Measurements from ENCODE around the gene COL8A1.
"Not testable (repeated sequence)": the region's sequence is repeated elsewhere in the genome, so short reads cannot be mapped to it uniquely, and the experiment has no call there.

COL8A1 gene

DNA sequence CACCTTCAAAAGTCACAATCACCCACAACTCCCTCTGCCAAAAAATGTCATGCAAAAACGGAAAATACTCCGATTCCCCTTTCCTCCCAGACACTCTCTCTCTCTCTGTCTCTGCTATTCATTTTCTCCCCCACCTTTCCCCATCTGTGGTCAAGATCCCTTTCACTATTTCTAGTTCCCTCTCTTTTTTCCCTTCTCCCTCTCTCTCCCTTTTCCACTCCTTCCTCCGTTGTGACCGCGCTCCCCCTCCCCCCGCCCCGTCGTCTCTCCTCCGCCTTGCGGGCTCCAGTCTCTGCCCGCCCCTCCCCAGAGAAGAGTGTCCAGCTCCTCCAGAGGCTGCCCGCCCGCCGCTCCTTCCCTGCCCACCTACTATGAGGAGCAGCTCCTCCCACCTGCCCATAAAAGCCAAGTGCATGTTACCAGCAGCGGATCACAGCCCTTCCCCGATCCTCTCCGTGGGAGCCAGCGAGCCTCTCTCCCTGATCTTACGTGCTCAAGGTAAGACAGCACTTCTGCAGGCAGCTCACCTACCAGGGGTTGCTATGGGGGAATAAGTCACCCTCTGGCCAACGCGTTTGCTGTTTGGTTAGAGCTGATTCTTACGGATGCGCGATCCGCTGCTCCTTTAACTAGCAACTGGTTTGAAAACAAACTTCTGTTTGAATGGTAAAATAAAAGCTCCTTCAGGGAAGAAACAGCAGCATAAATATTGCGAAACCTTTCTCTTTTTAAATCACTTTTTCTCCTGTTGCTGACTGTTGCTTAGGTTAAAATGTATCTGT, at the start of gene COL8A1:
TSS of gene COL8A1 (plus strand) at position 428 of the 782 bp plus-strand sequence. CDS start 152,089 bp downstream, outside the sequence.
- DNase-seq (ENCODE audit: low read depth in 2 of 2) = no peak

DNA sequence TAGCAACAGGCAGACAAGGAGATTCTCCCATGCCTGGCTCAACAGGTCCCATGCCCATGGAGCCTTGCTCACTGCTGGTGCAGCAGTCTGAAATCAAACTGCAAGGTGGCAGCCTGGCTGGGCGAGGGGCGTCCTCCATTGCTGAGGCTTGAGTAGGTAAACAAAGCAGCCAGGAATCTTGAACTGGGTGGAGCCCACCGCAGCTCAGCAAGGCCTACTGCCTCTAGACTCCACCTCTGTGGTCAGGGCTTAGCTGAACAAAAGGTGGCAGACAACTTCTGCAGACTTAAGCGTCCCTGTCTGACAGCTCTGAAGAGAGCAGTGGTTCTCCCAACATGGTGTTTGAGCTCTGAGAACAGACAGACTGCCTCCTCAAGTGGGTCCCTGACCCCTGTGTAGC, 49.2 kb upstream of the COL8A1 start:
- DNase-seq (ENCODE audit: low read depth in 2 of 2) = not testable (repeated sequence)

DNA sequence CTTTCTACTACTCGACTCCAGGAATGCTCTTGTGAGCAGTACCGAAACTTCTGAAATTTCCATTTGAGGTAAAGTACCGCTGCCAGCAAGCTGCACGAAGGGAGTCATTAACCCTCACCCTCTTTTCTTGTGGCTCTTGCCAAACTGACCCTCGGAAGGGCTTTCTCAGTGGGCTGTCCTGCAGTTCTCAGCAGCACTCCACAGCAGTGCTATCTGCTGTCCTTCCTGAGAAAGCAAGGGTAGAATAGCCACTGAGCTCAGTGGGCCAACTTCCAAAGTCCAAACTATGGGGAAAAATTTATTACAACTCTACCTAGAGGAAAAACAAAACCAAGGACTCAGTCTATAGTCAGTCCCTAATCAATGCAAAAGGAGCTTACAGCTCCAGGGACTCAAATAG, 38.5 kb upstream of the COL8A1 start:
- DNase-seq (ENCODE audit: low read depth in 2 of 2) = no peak

DNA sequence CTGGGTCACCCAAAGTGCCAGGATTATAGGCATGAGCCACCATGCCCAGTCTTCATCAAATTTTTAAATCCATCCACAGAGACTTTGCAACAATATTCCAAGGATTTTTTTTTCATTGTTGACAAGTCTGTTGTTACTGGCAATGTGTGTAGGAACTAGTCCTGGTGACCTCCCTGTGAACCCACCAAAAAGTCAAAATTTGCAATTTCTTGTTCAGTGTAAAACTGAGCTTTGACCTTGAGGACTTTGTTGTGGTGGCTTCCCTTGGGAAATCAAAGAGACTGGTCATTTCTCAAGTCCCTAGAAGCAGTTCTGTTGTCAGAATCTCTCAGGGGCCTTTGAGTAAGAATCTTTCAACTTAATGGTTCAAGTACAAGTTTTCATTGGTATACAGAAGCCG, 36.9 kb upstream of the COL8A1 start:
- DNase-seq (ENCODE audit: low read depth in 2 of 2) = no peak

DNA sequence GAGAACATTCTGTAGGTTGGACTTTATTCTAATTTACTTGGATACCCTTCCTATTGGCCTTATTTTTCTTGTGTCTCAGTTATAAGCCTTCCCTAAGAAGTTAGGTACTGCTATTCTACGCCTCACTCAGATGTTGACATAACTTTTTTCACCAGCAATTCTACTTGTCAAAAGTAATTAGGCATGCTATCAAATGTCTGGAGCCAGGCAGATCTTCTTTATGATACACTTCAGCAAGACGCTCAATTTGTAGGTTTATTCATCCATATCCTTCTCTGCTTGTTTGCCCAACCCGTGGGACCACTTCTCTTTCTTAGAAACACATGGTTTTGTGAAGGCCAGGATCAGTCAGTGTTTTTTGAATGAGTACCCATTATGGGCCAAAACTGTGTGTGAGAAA, 36.2 kb upstream of the COL8A1 start:
- DNase-seq (ENCODE audit: low read depth in 2 of 2) = no peak

DNA sequence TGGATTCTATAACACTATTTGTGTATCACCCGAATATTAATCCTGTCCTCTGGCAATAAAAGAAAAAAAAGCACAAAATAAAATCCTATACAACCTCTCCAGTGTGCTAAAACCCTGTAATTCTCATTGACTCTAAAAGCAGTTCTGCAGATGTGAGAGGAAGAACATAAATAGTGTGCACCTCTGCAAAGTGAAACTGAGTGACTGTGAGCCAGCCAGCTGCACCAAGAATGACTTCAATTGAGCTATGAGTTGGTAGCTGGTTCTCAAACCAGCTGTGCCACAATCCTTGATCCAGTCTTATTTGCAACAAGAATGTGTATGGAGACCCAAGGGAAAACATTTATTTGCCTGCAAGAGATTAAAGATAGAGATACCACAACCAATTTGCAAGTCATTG, 31.2 kb upstream of the COL8A1 start:
- DNase-seq (ENCODE audit: low read depth in 2 of 2) = no peak

DNA sequence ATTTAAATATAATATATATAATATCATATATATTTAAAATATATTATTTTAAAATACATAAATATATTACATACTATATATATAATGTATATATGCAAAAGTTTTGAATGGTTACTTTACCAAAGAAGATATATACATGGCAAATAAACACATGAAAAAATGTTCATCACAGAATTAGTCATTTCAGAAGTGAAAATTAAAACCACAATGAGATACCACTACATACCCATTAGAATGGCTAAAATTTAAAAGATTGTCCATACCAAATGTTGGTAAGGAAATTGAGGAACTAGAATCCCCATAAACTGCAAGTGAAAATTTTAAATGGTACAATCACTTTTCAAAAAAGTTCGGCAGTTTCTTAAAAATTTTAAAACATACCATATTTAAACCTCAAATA, 23.6 kb upstream of the COL8A1 start:
- DNase-seq (ENCODE audit: low read depth in 2 of 2) = no peak

DNA sequence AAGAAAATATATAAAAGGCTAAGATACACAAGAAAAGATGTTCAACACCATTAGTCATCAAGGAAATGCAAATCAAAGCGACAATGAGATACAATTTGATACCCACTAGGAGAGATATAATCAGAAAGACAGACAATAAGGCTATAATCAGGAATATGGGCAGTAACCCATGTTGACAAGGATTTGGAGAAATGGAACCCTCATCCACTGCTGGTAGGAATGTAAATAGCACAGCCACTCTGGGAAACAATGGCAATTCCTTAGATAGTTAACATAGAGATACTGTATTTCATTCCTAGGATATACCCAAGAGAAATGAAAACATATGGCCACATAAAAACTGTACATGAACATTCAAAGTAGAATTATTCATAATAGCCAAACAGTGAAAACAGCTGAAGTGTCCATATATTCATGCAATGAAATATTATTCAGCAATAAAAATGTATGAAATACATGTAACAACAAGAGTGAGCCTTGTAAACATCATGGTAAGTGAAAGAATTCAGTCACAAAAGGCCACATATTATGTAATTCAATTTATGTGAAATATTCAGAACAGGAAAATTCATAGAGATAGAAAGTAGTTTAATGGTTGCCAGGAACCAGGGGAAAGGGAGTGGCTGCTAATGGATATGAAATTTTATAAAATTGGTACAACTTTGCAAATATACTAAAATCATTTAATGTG, 18.2 kb upstream of the COL8A1 start:
- no peak for DNase-seq (ENCODE audit: low read depth in 2 of 2)

DNA sequence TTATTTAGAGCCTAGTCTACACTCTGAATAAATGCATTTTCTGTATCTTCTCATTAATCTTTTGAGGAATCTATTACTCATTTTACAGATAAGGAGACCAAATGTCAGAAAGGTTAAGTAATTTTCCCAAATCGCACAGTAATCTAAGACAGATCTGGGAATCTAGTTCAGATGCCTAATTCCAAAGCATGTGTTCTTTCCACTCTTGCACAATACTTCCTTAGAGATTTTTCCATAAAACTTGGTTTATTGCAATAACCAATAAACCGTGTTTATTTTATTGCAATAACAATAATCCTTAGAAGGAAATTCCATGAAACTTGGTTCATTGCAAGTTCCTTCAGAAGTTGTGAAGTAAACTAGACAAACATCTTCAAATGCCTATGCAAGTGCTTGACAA, 17.4 kb upstream of the COL8A1 start:
- no peak for DNase-seq (ENCODE audit: low read depth in 2 of 2)

DNA sequence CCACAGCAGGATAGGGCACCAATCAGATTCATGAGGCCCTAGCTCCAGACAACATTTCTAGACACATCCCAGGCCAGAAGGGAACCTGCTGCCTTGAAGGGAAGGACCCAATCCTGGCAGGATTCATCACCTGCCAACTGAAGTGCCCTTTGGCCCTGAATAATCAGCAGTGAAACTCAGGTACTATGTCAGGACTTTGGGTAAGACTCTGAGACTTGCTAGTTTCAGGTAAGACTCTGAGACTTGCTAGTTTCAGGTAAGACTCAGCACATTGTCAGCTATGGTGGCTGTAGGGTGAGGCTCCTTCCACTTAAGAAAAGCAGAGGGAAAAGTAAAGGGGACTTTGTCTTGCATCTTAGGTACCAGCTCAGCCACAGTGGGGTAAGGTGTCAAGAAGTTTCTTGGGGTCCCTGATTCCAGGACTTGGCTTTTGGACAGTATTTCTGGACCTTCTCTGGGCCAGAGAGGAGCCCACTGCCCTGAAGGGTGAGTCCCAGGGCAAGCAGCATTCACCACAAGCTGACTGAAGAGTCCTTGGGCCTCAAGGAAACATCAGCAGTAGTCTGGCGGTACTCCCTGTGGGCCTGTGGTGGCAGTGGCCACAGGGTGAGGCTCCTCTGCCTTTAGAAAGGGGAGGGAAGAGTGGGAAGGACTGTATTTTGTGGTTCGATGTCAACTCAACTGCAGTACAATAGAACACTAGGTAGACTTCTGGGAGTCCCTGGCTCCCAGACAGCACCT, 13.7 kb upstream of the COL8A1 start:
- DNase-seq (ENCODE audit: low read depth in 2 of 2) = no peak

DNA sequence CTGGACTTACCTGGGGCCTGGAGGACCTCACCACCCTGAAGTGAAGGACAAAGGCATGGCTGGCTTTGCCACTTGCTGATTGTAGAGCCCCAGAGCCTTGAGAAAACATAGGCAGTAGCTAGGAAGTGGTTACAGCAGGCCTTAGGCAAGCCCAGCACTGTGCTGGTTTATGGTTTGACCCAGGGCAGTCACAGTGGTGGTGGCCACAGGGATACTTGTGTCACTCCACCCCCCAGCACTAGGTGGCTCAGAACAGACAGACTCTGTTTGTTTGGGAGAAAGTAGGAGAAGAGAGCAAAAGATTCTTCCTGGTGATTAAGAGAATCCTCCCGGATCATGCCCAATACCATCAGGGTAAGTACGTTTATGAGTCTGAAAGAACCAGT, 13.2 kb upstream of the COL8A1 start:
- DNase-seq (ENCODE audit: low read depth in 2 of 2) = no peak

DNA sequence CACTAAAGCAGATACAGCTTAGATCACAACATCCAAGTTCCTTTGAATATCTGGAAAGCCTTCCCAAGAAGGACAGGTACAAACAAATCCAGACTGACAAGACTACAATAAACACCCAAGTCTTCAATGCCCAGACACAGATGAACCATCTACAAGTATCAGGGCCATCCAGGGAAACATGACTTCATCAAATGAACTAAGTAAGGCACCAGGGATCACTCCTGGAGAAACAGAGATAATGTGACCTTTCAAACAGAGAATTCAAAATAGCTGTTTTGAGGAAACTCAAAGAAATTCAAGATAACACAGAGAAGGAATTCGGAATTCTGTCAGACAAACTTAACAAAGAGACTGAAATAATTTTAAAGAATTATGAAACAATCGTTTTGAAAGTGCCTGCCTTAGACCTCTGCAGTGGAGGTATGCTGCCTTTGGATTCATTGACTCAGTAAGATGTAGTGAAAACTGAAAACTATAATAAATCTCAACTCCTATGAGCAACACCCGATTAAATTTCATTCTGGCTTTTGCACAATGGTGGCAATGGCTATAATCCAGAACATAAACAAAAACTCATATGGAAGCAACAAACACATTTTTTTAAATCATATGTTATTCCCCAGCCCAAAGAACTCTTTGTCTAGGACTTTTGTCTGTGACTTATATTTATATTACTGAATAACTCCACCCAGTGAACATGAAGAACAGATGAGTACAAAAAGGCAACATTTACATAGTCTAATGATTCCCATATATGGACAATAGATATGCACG, 12.6 kb upstream of the COL8A1 start:
- no peak for DNase-seq (ENCODE audit: low read depth in 2 of 2)

DNA sequence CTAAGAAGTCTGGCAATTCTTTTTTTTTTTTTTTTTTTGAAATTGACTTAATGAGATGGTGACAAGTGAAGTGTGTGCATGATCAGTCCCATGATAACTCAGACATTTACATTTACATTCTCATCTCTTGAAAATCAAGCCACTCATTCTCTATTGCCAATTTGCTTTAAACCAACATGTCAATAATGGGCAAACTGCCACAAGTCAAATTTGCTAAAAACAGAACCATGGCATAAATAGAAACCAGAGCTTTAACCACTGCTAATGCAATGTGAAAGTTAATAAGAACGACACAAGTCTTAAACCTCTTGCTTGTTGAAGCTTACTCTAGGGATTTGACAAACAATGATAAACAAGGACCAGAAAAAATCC, 12.0 kb upstream of the COL8A1 start:
- no peak for DNase-seq (ENCODE audit: low read depth in 2 of 2)

DNA sequence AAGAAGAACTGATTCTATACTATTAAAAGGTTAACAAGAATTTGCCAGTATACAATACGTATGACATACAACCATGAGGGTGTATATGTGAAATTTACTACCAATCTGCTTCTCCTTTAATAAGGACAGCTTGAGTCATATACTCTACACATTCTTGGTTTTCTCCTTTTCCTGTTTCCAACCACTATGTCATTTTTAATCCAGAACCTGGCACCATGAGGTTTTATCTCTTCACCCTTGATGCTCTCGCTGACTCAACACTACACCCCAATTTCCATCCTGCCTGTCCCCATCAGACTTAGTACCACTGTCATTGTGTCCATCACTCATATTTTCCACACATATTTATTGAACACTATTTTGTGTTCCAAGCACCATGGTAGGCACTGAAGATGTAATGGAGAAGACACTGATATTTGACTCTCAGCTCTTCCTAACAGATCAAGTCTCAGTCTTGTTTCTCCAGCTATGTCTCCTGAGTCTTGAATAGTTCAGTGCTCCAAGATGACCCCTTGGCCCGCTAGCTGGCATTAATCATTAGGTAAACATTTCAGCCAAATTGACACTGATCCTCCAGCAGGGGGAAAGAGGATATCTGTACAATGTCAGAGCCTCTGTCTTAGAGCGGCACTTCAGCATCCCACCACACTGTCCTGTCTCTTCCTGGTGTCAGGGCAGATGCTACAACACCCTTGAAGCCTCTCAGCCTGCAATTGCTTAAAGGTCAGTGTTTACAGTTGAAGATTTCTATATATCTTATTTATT, 11.2 kb upstream of the COL8A1 start:
- DNase-seq (ENCODE audit: low read depth in 2 of 2) = no peak

DNA sequence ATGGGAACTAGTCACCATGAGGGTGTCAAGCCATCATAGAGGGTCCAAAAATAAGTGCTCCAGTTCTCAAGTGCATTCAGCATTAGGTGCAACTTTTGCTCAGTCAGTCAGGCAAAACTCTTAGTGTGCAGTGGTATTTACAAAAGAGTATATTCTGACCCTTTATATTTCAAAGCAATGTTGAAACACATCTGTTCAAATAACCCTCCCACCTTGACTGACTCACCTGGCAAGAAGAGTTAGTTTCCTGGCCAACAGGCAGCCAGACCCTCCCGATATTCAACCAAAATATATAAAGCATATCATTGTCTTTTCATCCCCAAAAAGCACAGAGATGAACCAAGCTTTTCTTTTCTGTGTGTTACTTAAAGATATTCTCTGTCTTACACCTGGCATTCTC, 7.6 kb upstream of the COL8A1 start:
- no peak for DNase-seq (ENCODE audit: low read depth in 2 of 2)

DNA sequence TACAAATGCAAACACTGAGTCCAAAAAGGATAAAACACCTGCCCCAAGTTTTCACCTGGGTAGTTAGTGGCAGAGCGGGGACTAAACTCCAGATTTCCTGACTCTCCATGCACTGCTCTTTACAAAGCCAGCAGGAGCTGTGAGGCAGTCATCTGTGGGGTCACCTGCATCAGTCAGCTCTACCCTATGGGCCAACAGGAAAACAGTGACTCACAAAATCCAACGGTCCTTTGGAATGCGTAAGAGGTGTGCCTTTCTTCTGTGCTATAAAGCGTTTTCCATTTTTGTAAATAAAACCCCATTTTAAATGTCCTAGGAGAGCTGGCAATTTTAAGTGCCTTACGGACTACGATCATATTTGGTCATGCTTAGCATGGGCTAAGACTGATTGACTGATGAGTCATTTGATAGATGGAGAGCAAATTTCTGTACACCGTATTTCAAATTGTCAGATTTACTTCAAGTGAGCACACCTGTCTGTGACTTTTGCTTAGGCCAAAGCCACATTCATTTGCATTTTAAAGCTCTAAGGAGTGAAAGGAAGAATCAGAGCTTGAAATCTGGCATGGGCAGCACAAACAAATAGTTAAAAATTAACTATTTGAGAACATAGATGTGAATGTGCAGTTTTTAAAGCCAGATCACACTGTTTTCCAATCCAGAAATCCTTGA, 4.4 kb upstream of the COL8A1 start:
- no peak for DNase-seq (ENCODE audit: low read depth in 2 of 2)

DNA sequence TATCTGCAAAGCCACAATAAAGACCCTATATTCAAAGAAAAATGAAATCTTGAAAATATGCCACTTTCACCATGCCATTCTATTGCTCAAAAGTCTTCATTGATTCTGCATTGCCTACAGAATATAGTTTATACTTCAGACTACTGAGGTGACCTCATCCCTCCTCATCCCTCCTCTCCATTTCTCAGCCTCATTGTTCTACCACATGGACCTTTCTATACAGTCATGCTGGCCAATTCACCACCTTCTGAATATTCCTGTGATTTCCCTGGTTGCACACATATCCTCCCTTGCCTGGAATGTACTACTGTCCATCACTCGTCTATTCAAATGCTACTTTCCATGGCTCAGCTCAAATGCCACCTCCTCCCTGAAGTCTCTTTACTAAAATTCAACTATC, 3.5 kb upstream of the COL8A1 start:
- no peak for DNase-seq (ENCODE audit: low read depth in 2 of 2)

DNA sequence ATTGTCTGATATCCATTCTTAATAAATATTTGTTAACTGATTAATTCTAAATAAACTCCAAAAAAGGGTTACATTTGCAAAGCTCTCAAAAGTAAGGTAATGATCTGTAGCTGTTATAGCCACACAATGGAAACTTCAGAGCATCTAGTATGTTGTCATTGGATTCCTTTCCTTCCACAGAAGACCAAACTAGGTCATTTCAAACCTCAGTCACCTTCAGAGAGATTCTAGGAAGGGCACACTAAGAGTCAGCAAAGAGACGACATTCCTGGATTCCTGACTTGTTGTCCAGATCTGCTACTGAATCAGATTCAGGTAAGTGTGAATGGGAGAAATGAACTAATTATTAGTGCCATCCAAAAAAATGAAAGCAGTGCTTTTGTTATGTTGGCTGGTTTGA, 3.0 kb upstream of the COL8A1 start:
- DNase-seq (ENCODE audit: low read depth in 2 of 2) = no peak

DNA sequence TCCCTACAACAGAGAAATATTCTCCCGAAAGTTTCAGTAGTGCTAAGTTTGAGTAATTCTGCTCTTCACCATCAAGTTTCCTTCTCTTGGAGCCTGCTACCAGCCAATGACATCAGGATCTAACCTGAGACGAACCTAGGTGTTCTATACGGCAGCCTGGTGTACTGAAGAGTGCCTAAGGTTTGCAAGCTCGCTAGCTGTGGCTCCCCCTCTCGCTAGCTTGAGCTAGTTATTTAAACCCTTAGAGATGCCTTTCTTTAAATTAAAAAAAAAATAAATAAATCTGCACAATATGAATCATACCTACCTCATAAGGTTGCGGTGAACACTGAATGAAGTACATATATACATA, 1.4 kb upstream of the COL8A1 start:
- no peak for DNase-seq (ENCODE audit: low read depth in 2 of 2)

DNA sequence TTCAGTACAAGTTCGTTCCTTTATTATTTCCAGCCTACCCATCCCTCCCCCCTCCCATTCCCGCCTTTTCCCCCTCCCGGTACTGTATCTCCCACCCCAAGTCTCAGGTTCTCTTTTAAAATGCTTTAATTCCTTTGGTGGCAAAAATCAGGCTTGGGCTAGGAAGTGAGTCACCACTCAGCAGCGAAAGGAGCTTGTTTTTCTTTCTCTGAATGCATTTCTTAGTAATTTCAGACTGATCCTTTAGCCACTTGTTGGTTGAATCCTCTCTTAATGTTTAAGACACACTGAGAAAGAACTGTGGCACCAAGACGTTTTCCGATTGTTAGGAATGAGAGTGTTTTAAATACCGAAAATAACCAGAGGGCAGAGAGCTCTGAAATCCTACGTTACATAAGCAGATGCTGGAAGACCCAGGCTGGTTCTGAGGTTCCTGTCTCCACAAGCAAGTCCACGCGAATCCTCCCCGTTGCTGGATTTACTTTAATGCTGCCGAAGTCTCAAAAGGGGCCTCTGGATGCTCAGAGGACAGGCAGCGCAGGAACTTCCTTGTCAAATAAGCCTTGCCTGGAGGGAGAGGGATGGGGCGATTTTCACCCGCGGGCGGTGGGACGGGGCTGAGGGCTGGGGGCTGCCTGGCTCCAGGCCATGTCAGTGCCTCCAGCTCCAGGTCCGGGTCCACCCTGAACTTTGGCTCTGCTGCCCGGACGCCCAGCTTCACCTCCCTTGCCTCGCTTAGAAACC, 854 bp upstream of the COL8A1 start:
- no peak for DNase-seq (ENCODE audit: low read depth in 2 of 2)
